Measurements from ENCODE around the gene NCAPD3. TPM values are rescaled to one million over a fixed set of nuclear protein-coding genes. Genes with fewer than 3 reads are reported as not detected.
A peak's percentile ranks its signal among the peaks of the same experiment; 100 is the strongest.

Gene NCAPD3
- total and polyA plus RNA-seq, 2 of the 13 experiments (the other 11 are each of a cell fraction or from before 2014, with no cell fraction given) = 20.7 to 25.6 TPM

DNA sequence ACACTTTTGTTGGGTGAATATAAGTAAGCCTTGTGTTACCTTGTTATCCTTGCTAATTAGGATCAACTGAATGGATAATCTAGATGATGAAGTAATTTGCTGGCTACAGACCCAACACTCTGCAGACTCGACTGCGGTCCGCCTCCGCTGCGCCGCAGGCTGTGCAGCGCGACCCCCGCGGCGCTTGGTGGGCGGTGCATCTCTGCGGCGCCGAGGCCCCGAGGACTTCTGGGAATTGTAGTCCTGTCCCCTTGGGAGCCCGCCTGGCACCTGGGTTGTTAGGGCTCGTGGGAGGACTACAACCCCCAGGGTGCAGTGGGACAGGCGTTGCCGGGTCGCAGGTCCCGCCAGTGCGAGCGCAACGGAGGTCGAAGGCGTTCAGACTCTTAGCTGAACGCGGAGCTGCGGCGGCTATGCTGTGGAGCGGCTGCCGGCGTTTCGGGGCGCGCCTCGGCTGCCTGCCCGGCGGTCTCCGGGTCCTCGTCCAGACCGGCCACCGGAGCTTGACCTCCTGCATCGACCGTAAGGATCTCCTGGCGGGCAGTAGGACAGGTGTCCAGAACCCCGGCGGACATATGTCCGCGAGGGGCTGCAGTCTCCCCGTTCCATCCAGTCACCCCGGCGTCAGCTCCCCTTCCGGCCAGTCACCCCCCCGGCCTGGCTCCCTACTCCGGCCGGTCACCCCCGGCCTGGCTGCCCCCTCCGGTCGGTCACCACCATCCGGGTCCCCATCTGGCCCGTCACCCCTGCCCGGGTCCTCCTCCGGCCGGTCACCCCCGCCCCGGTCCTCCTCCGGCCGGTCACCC, 29.6 kb upstream of the NCAPD3 start, which contains the start of the genes ACAD8 and THYN1 (continued):
- TF ChIP-seq NR2F6 (IDR thresholded peaks at IDR 0.05) (no peak), NR2F6 (CRISPR knock-in tag; IDR thresholded peaks at IDR 0.05) (peak; percentile 19; the same call in 1 of the 2 replicates), ARNT2 (CRISPR knock-in tag; IDR thresholded peaks at IDR 0.05; ENCODE audit: low read depth) (peak; percentile 69), SOX6 (IDR thresholded peaks at IDR 0.05) (no peak), SOX6 (CRISPR knock-in tag; IDR thresholded peaks at IDR 0.05) (peak; percentile 49), NCOA2 (CRISPR knock-in tag; IDR thresholded peaks at IDR 0.05) (no peak), ZNF460 (CRISPR knock-in tag; IDR thresholded peaks at IDR 0.05; ENCODE audit: borderline replicate concordance) (no peak), ZNF776 (CRISPR knock-in tag; IDR thresholded peaks at IDR 0.05) (peak; percentile 75; the same call in 1 of the 2 replicates), MXI1 (IDR thresholded peaks at IDR 0.05; ENCODE audit: borderline replicate concordance, low read depth, low read length) (peak; percentile 83; the same call in 2 of the 3 replicates), POLR2AphosphoS5 (IDR thresholded peaks at IDR 0.05; ENCODE audit: low read depth, low read length) (peak; percentile 93), PCBP1 (IDR thresholded peaks at IDR 0.05; ENCODE audit: borderline replicate concordance, low read depth, low read length) (0 out of 2 replicates have a peak, but pooled peaks have one; percentile 36), ZNF615 (CRISPR knock-in tag; IDR thresholded peaks at IDR 0.05; ENCODE audit: borderline replicate concordance) (no peak), EZH2 (conservative IDR thresholded peaks at IDR 0.05; ENCODE audit: low read depth, low read length) (no peak), MYNN (CRISPR knock-in tag; IDR thresholded peaks at IDR 0.05; ENCODE audit: low read depth) (no peak), ZNF549 (CRISPR knock-in tag; IDR thresholded peaks at IDR 0.05) (no peak), RARA (CRISPR knock-in tag; IDR thresholded peaks at IDR 0.05) (0 out of 2 replicates have a peak, but pooled peaks have one; percentile 9), PAWR (CRISPR knock-in tag; IDR thresholded peaks at IDR 0.05; ENCODE audit: borderline replicate concordance) (no peak), ARNT (IDR thresholded peaks at IDR 0.05) (no peak)
- TF ChIP-seq, protein P1, sequence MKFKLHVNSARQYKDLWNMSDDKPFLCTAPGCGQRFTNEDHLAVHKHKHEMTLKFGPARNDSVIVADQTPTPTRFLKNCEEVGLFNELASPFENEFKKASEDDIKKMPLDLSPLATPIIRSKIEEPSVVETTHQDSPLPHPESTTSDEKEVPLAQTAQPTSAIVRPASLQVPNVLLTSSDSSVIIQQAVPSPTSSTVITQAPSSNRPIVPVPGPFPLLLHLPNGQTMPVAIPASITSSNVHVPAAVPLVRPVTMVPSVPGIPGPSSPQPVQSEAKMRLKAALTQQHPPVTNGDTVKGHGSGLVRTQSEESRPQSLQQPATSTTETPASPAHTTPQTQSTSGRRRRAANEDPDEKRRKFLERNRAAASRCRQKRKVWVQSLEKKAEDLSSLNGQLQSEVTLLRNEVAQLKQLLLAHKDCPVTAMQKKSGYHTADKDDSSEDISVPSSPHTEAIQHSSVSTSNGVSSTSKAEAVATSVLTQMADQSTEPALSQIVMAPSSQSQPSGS (CRISPR knock-in tag; IDR thresholded peaks at IDR 0.05) = 0 out of 2 replicates have a peak, but pooled peaks have one; percentile 52
- TF ChIP-seq, protein P2, sequence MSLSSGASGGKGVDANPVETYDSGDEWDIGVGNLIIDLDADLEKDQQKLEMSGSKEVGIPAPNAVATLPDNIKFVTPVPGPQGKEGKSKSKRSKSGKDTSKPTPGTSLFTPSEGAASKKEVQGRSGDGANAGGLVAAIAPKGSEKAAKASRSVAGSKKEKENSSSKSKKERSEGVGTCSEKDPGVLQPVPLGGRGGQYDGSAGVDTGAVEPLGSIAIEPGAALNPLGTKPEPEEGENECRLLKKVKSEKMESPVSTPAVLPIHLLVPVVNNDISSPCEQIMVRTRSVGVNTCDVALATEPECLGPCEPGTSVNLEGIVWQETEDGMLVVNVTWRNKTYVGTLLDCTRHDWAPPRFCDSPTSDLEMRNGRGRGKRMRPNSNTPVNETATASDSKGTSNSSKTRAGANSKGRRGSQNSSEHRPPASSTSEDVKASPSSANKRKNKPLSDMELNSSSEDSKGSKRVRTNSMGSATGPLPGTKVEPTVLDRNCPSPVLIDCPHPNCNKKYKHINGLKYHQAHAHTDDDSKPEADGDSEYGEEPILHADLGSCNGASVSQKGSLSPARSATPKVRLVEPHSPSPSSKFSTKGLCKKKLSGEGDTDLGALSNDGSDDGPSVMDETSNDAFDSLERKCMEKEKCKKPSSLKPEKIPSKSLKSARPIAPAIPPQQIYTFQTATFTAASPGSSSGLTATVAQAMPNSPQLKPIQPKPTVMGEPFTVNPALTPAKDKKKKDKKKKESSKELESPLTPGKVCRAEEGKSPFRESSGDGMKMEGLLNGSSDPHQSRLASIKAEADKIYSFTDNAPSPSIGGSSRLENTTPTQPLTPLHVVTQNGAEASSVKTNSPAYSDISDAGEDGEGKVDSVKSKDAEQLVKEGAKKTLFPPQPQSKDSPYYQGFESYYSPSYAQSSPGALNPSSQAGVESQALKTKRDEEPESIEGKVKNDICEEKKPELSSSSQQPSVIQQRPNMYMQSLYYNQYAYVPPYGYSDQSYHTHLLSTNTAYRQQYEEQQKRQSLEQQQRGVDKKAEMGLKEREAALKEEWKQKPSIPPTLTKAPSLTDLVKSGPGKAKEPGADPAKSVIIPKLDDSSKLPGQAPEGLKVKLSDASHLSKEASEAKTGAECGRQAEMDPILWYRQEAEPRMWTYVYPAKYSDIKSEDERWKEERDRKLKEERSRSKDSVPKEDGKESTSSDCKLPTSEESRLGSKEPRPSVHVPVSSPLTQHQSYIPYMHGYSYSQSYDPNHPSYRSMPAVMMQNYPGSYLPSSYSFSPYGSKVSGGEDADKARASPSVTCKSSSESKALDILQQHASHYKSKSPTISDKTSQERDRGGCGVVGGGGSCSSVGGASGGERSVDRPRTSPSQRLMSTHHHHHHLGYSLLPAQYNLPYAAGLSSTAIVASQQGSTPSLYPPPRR (CRISPR knock-in tag; IDR thresholded peaks at IDR 0.05; ENCODE audit: borderline replicate concordance) = peak; percentile 59; the same call in 1 of the 2 replicates
- TF ChIP-seq, protein P3, sequence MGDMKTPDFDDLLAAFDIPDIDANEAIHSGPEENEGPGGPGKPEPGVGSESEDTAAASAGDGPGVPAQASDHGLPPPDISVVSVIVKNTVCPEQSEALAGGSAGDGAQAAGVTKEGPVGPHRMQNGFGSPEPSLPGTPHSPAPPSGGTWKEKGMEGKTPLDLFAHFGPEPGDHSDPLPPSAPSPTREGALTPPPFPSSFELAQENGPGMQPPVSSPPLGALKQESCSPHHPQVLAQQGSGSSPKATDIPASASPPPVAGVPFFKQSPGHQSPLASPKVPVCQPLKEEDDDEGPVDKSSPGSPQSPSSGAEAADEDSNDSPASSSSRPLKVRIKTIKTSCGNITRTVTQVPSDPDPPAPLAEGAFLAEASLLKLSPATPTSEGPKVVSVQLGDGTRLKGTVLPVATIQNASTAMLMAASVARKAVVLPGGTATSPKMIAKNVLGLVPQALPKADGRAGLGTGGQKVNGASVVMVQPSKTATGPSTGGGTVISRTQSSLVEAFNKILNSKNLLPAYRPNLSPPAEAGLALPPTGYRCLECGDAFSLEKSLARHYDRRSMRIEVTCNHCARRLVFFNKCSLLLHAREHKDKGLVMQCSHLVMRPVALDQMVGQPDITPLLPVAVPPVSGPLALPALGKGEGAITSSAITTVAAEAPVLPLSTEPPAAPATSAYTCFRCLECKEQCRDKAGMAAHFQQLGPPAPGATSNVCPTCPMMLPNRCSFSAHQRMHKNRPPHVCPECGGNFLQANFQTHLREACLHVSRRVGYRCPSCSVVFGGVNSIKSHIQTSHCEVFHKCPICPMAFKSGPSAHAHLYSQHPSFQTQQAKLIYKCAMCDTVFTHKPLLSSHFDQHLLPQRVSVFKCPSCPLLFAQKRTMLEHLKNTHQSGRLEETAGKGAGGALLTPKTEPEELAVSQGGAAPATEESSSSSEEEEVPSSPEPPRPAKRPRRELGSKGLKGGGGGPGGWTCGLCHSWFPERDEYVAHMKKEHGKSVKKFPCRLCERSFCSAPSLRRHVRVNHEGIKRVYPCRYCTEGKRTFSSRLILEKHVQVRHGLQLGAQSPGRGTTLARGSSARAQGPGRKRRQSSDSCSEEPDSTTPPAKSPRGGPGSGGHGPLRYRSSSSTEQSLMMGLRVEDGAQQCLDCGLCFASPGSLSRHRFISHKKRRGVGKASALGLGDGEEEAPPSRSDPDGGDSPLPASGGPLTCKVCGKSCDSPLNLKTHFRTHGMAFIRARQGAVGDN (CRISPR knock-in tag; IDR thresholded peaks at IDR 0.05) = peak; percentile 79
